SK-N-SH treated with all-trans-retinoic acid at 6 μM for 48 hours (cell line): ENCODE results near the gene GDF3.
"Not testable (repeated sequence)": the region's sequence is repeated elsewhere in the genome, so short reads cannot be mapped to it uniquely, and the experiment has no call there.

ENCODE experiments used
- ATAC-seq: fragments of 200-7000 bp; cut with Tn5 transposase; 3 replicates; pipeline ENCODE4 v1.9.1; 2020; ENCODE audit warnings: mild to moderate bottlenecking, moderate library complexity
- BACH2 ChIP-seq: fragments of 250-450 bp; sonication (Bioruptor Pico); IDR thresholded peaks from 2 replicates; pipeline ENCODE4 v1.9.0; 2021; ENCODE audit warnings: mild to moderate bottlenecking, borderline replicate concordance
- CSDC2 ChIP-seq: fragments of 250-450 bp; sonication (Bioruptor Pico); IDR thresholded peaks from 2 replicates; pipeline ENCODE4 v1.5.0; 2020; ENCODE audit warnings: mild to moderate bottlenecking, moderate library complexity
- ESRRG ChIP-seq: fragments of 250-450 bp; sonication (Bioruptor Pico); IDR thresholded peaks from 2 replicates; pipeline ENCODE4 v1.6.1; 2021; ENCODE audit warnings: mild to moderate bottlenecking
- GLIS3 ChIP-seq: fragments of 250-450 bp; sonication (Bioruptor Pico); IDR thresholded peaks from 2 replicates; pipeline ENCODE4 v1.5.0; 2020; ENCODE audit warnings: mild to moderate bottlenecking, moderate library complexity
- OSR1 ChIP-seq: fragments of 250-450 bp; sonication (Bioruptor Pico); IDR thresholded peaks from 2 replicates; pipeline ENCODE4 v1.8.0; 2022; ENCODE audit warnings: moderate library complexity, mild to moderate bottlenecking, inconsistent platforms
- RARB ChIP-seq: fragments of 250-450 bp; sonication (Bioruptor Pico); IDR thresholded peaks from 2 replicates; pipeline ENCODE4 v1.8.0; 2021; ENCODE audit warnings: mild to moderate bottlenecking, moderate library complexity
- SNAI2 ChIP-seq: fragments of 250-450 bp; sonication (Bioruptor Pico); IDR thresholded peaks from 2 replicates; pipeline ENCODE4 v1.5.0; 2020; ENCODE audit warnings: mild to moderate bottlenecking, moderate library complexity
- TCF4 ChIP-seq: fragments of 250-450 bp; sonication (Bioruptor Pico); IDR thresholded peaks from 2 replicates; pipeline ENCODE4 v1.8.0; 2021; ENCODE audit warnings: mild to moderate bottlenecking, moderate library complexity, borderline replicate concordance
- TOX ChIP-seq: fragments of 250-450 bp; sonication (Bioruptor Pico); IDR thresholded peaks from 2 replicates; pipeline ENCODE4 v1.8.0; 2021; ENCODE audit warnings: mild to moderate bottlenecking, moderate library complexity, borderline replicate concordance
- ZFP3 ChIP-seq: fragments of 250-450 bp; sonication (Bioruptor Pico); IDR thresholded peaks from 2 replicates; pipeline ENCODE4 v1.5.0; 2020; ENCODE audit warnings: mild to moderate bottlenecking, moderate library complexity
- ZNF70 ChIP-seq: fragments of 450-650 bp; formaldehyde crosslinking; IDR thresholded peaks from 2 replicates; pipeline ENCODE4 v1.5.0; 2020; ENCODE audit warnings: mild to moderate bottlenecking, moderate library complexity
- ZNF8 ChIP-seq: fragments of 450-650 bp; formaldehyde crosslinking; IDR thresholded peaks from 2 replicates; pipeline ENCODE4 v1.5.0; 2020; ENCODE audit warnings: mild to moderate bottlenecking, moderate library complexity
- TF ChIP-seq, protein P1 (sequence below): fragments of 250-450 bp; sonication (Bioruptor Pico); IDR thresholded peaks from 2 replicates; pipeline ENCODE4 v1.5.0; 2020; ENCODE audit warnings: mild to moderate bottlenecking, moderate library complexity
- TF ChIP-seq, protein P2 (sequence below): fragments of 250-450 bp; sonication (Bioruptor Pico); IDR thresholded peaks from 2 replicates; pipeline ENCODE4 v1.8.0; 2021; ENCODE audit warnings: low read depth, mild to moderate bottlenecking, moderate library complexity, borderline replicate concordance
- TF ChIP-seq, protein P3 (sequence below): fragments of 250-450 bp; sonication (Bioruptor Pico); IDR thresholded peaks from 2 replicates; pipeline ENCODE4 v1.8.0; 2020; ENCODE audit warnings: mild to moderate bottlenecking, moderate library complexity, borderline replicate concordance
- TF ChIP-seq, protein P4 (sequence below): fragments of 250-450 bp; sonication (Bioruptor Pico); IDR thresholded peaks from 2 replicates; pipeline ENCODE4 v1.5.1; 2020; ENCODE audit warnings: low read depth, mild to moderate bottlenecking, moderate library complexity

The GDF3 gene

GRCh38 chr12:7679251-7680045, 16.1 kb downstream of the GDF3 start:
- TF ChIP-seq, protein P1, sequence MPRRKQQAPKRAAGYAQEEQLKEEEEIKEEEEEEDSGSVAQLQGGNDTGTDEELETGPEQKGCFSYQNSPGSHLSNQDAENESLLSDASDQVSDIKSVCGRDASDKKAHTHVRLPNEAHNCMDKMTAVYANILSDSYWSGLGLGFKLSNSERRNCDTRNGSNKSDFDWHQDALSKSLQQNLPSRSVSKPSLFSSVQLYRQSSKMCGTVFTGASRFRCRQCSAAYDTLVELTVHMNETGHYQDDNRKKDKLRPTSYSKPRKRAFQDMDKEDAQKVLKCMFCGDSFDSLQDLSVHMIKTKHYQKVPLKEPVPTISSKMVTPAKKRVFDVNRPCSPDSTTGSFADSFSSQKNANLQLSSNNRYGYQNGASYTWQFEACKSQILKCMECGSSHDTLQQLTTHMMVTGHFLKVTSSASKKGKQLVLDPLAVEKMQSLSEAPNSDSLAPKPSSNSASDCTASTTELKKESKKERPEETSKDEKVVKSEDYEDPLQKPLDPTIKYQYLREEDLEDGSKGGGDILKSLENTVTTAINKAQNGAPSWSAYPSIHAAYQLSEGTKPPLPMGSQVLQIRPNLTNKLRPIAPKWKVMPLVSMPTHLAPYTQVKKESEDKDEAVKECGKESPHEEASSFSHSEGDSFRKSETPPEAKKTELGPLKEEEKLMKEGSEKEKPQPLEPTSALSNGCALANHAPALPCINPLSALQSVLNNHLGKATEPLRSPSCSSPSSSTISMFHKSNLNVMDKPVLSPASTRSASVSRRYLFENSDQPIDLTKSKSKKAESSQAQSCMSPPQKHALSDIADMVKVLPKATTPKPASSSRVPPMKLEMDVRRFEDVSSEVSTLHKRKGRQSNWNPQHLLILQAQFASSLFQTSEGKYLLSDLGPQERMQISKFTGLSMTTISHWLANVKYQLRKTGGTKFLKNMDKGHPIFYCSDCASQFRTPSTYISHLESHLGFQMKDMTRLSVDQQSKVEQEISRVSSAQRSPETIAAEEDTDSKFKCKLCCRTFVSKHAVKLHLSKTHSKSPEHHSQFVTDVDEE (CRISPR knock-in tag), result no peak
- no peak for TF ChIP-seq OSR1
- TF ChIP-seq, all 23 proteins: peak for 0

DNA sequence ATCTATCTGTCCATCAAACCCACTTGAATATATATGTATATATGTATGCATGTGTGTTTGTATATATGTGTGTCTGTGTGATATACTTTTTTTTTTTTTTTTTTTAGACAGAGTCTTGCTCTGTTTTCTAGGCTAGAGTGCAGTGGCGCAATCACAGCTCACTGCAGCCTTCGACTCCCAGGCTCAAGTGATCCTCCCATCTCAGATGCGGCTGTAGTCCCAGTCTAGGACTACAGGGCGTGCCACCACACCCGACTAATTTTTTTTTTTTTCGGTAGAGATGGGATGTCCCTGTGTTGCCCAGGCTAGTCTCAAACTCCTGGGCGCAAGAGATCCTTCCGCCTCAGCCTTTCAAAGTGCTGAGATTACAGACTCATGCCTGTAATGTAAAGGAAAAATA, 16.8 kb downstream of the GDF3 start:
- TF ChIP-seq, protein P2, sequence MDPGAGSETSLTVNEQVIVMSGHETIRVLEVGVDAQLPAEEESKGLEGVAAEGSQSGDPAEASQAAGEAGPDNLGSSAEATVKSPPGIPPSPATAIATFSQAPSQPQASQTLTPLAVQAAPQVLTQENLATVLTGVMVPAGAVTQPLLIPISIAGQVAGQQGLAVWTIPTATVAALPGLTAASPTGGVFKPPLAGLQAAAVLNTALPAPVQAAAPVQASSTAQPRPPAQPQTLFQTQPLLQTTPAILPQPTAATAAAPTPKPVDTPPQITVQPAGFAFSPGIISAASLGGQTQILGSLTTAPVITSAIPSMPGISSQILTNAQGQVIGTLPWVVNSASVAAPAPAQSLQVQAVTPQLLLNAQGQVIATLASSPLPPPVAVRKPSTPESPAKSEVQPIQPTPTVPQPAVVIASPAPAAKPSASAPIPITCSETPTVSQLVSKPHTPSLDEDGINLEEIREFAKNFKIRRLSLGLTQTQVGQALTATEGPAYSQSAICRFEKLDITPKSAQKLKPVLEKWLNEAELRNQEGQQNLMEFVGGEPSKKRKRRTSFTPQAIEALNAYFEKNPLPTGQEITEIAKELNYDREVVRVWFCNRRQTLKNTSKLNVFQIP (CRISPR knock-in tag), result no peak
- TF ChIP-seq, protein P3, sequence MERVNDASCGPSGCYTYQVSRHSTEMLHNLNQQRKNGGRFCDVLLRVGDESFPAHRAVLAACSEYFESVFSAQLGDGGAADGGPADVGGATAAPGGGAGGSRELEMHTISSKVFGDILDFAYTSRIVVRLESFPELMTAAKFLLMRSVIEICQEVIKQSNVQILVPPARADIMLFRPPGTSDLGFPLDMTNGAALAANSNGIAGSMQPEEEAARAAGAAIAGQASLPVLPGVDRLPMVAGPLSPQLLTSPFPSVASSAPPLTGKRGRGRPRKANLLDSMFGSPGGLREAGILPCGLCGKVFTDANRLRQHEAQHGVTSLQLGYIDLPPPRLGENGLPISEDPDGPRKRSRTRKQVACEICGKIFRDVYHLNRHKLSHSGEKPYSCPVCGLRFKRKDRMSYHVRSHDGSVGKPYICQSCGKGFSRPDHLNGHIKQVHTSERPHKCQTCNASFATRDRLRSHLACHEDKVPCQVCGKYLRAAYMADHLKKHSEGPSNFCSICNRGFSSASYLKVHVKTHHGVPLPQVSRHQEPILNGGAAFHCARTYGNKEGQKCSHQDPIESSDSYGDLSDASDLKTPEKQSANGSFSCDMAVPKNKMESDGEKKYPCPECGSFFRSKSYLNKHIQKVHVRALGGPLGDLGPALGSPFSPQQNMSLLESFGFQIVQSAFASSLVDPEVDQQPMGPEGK, result no peak
- no peak for TF ChIP-seq OSR1
- TF ChIP-seq TCF4, result no peak
- no peak for TF ChIP-seq ZNF8 (CRISPR knock-in tag)
- no peak for TF ChIP-seq BACH2 (CRISPR knock-in tag)
- TF ChIP-seq, protein P1 (CRISPR knock-in tag), result no peak
- TF ChIP-seq RARB (CRISPR knock-in tag), result no peak
- TF ChIP-seq ZFP3 (CRISPR knock-in tag), result no peak
- TF ChIP-seq ZNF70 (CRISPR knock-in tag), result no peak
- no peak for TF ChIP-seq GLIS3 (CRISPR knock-in tag)
- TF ChIP-seq TOX (CRISPR knock-in tag), result no peak
- no peak for TF ChIP-seq CSDC2 (CRISPR knock-in tag)
- TF ChIP-seq SNAI2 (CRISPR knock-in tag), result no peak
- TF ChIP-seq ESRRG (CRISPR knock-in tag), result no peak
- TF ChIP-seq, protein P4, sequence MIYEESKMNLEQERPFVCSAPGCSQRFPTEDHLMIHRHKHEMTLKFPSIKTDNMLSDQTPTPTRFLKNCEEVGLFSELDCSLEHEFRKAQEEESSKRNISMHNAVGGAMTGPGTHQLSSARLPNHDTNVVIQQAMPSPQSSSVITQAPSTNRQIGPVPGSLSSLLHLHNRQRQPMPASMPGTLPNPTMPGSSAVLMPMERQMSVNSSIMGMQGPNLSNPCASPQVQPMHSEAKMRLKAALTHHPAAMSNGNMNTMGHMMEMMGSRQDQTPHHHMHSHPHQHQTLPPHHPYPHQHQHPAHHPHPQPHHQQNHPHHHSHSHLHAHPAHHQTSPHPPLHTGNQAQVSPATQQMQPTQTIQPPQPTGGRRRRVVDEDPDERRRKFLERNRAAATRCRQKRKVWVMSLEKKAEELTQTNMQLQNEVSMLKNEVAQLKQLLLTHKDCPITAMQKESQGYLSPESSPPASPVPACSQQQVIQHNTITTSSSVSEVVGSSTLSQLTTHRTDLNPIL (CRISPR knock-in tag), result no peak
- ATAC-seq, result no peak

More at GRCh38 chr12:7679251-7680045, 16.1 kb downstream of the GDF3 start:
- ATAC-seq, result no peak

GRCh38 chr12:7677432-7677888, 18.1 kb downstream of the GDF3 start:
- peak; percentile 82 for ATAC-seq

- not testable (repeated sequence) for ATAC-seq
These were observed 20.1 kb downstream of the GDF3 start for GRCh38 chr12:7675455-7675854.
